Mucosa of descending colon (tissue), 3 donors: ENCODE results near the gene MAP6D1. TPM values are rescaled to one million over a fixed set of nuclear protein-coding genes. Genes with fewer than 3 reads are reported as not detected.

Experiments
- ATAC-seq: fragments of 200-7000 bp; cut with Tn5 transposase; one replicate; pipeline ENCODE4 v1.9.1; 2020; ENCODE audit warnings: mild to moderate bottlenecking, moderate library complexity
- DNase-seq, 3 donors: peaks; one replicate each; pipeline ENCODE4 v3.0.0-alpha.2; 2020
- H3K36me3 ChIP-seq: fragments of 200-600 bp; one replicate; pipeline ENCODE4 v1.8.0; 2021; ENCODE audit warnings: low read depth, mild to moderate bottlenecking
- H3K4me1 ChIP-seq: fragments of 200-600 bp; one replicate; pipeline ENCODE4 v1.8.0; 2021; ENCODE audit warnings: low read depth, mild to moderate bottlenecking
- H3K4me3 ChIP-seq: fragments of 200-600 bp; one replicate; pipeline ENCODE4 v1.8.0; 2021; ENCODE audit warnings: mild to moderate bottlenecking
- H3K9me3 ChIP-seq: fragments of 200-600 bp; one replicate; pipeline ENCODE4 v1.8.0; 2021; ENCODE audit warnings: mild to moderate bottlenecking
- intact Hi-C, 2 donors: fragments of 100-400 bp; cut with DNase I in 1 of 2; cut with micrococcal nuclease in 1 of 2; formaldehyde crosslinking; loops; one replicate each; pipeline versions ENCODE4 v1.11.0 to v1.11.1; 2022; cut with DNase I, micrococcal nuclease
- total RNA-seq, 3 donors: library from RNA; stranded (reverse); fragmentation: NEBNext Ultra II Directional in 2 of 3; extraction: Animal tissue kit (Norgen Biotek cat#: 25700) in 2 of 3; gene quantifications; one replicate each; pipeline versions ENCODE4 v1.2.1 to v1.2.4, GENCODE V29; 2021 to 2023
- TF ChIP-seq, protein P1 (sequence below): fragments of 200-600 bp; IDR thresholded peaks from one replicate; pipeline ENCODE4 v1.8.0; 2022; ENCODE audit warnings: antibody characterized with exemption, mild to moderate bottlenecking
- donor health status: DM: no; HTN: no; CAD: no; lungs with moderate emphysema.
- donor health status: DM: no; HTN: no; CAD: no.
- donor health status: DM: no; HTN: yes; CAD: no.

Gene MAP6D1
- total RNA-seq, 3 donors from 2014 or later: 0.55 to 3.1 (median 1.2) TPM

DNA sequence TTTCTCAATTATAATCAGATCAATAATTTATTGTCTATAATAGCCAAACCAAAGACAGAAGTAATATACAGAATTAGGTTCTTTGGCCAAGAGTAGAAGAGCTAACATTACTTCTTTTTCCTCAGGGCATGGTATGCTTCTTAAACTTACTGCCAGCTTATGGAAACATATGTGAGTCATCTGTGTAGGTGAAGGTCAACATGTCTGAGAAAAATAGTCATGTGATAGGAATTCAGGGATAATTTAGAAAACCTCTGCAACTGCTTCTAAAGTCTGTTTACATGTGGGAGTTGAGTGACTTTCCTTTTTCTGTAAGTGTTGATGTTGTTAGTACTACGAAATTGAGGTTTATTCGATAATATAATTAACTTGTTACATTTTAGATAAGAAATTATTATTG, 19.2 kb upstream of the MAP6D1 start:
- H3K4me1 ChIP-seq: no peaks in the 10 kb centered on the region
- H3K4me3 ChIP-seq: no peak overlapping the region
- no peak for DNase-seq
- H3K36me3 ChIP-seq: peaks cover 9% of the 10 kb centered on the region
- ATAC-seq: no peak
- intact Hi-C loops: no loop called here
- no peaks in the 10 kb centered on the region for H3K9me3 ChIP-seq
- TF ChIP-seq, protein P1, sequence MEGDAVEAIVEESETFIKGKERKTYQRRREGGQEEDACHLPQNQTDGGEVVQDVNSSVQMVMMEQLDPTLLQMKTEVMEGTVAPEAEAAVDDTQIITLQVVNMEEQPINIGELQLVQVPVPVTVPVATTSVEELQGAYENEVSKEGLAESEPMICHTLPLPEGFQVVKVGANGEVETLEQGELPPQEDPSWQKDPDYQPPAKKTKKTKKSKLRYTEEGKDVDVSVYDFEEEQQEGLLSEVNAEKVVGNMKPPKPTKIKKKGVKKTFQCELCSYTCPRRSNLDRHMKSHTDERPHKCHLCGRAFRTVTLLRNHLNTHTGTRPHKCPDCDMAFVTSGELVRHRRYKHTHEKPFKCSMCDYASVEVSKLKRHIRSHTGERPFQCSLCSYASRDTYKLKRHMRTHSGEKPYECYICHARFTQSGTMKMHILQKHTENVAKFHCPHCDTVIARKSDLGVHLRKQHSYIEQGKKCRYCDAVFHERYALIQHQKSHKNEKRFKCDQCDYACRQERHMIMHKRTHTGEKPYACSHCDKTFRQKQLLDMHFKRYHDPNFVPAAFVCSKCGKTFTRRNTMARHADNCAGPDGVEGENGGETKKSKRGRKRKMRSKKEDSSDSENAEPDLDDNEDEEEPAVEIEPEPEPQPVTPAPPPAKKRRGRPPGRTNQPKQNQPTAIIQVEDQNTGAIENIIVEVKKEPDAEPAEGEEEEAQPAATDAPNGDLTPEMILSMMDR: no peak

DNA sequence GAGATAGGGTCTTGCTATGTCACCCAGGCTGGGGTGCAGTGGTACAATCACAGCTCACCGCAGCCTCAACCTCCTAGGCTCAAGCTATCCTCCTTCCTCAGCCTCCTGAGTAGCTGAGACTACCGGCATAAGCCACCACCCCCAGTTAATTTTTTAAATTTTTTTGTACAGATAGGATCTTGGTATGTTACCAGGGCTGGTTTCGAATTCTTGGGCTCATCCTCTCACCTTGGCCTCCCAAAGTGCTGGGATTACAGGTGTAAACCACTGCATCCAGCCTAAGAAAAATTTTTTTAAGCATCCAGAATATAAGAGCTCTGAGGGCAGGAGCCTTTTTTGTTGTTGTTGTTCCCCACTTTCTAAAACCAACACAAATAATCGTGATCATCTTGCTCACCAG, 14.4 kb upstream of the MAP6D1 start:
- peaks cover 9% of the 10 kb centered on the region for H3K36me3 ChIP-seq
- ATAC-seq: no peak

DNA sequence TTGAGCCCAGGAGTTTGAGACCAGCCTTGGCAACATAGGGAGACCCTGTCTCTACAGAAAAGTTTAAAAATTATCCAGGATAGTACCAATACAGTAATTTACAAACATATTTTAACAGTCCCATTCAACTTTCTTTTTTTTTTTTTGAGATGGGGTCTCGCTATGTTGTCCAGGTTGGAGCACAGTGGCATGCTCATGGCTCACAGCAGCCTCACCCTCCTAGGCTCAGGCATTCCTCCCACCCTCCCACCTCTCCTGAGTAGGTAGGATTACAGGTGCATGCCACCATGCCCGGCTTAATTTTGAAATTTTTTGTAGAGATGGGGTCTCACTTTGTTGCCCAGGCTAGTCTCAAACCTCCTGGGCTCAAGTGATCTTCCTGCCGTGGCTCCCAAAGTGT, 12.5 kb upstream of the MAP6D1 start:
- DNase-seq (no peak), ATAC-seq (no peak)
- no peak overlapping the region for H3K4me3 ChIP-seq
- intact Hi-C loops: no loop called here
- H3K4me1 ChIP-seq: no peaks in the 10 kb centered on the region
- TF ChIP-seq, protein P1: no peak
- no peaks in the 10 kb centered on the region for H3K36me3 ChIP-seq
- no peaks in the 10 kb centered on the region for H3K9me3 ChIP-seq

More for the DNA sequence above, 14.4 kb upstream of the MAP6D1 start:
- H3K4me3 ChIP-seq: no peak overlapping the region
- TF ChIP-seq, protein P1: no peak
- no peaks in the 10 kb centered on the region for H3K4me1 ChIP-seq
- intact Hi-C loops: no loop called here
- H3K9me3 ChIP-seq: no peaks in the 10 kb centered on the region
- no peak for DNase-seq

DNA sequence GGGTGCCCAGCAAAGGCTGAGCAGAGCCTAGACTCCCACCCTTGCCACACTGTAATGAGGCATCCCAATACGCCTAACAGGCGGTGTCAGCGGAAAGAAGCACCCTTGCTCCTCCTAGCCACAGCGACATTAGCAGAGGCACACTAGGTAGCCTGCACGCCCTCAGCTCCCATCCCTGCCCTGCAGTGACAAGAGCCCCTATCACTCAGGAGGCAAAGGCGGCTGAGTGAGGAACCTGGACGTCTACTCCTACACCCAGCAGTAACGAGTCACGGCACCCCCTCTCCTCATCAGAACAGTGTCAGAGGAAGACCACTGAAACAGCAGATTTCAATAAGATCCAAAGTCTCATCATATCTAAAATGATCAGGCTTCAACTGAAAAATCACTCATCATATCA, 12.0 kb upstream of the MAP6D1 start:
- DNase-seq (no peak), ATAC-seq (no peak)
- H3K4me1 ChIP-seq: no peaks in the 10 kb centered on the region
- TF ChIP-seq, protein P1: no peak
- intact Hi-C loops: no loop called here
- no peak overlapping the region for H3K4me3 ChIP-seq
- no peaks in the 10 kb centered on the region for H3K36me3 ChIP-seq
- no peaks in the 10 kb centered on the region for H3K9me3 ChIP-seq

DNA sequence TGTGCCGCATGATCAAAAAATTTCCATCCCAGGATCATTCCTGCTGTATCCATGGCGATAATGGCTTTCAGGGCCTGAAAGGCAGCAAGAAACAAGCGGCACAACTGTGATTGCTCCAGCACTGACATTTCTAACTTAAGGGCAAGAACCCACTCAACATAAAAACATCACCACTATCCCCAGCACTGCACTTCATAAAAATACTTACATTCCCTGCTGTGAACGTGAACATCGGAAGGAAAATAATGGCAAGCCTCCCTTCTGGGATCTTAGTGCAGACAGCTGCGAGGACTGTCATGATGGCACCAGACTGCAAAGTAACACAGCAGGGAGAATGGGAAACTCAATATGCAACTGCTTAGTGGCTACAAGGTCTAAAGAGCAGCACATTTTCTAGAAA, 8.1 kb upstream of the MAP6D1 start:
- no peak for ATAC-seq
- TF ChIP-seq, protein P1: no peak
- intact Hi-C loops: no loop called here
- Histone ChIP-seq H3K4me3 (no peak overlapping the region), H3K9me3 (no peaks in the 10 kb centered on the region), H3K36me3 (no peaks in the 10 kb centered on the region), H3K4me1 (no peaks in the 10 kb centered on the region)
- DNase-seq: no peak

DNA sequence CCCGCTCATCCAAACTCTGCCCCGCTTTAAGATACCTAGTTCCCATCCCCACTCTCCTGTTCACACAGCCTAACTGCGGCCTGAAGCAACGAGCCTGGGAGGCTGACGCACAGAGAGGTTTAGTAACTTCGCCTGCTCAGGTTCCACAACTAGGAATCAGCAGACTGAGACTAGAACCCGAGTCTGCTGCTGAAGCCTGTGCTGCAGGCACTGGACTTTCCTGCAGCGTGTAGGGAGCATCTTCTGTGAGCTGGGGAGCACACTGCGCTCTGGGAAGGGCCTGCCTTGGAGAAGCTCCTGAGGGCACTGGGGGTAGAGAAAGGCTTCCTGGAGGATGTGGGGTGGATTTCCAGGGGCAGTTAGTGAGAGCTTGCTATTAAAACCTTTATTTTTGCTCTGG, 4.8 kb upstream of the MAP6D1 start:
- TF ChIP-seq, protein P1: no peak
- ATAC-seq (no peak), DNase-seq (no peak)
- Histone ChIP-seq H3K4me3 (no peak overlapping the region), H3K36me3 (no peaks in the 10 kb centered on the region), H3K9me3 (no peaks in the 10 kb centered on the region), H3K4me1 (peaks cover 3% of the 10 kb centered on the region)
- intact Hi-C loops: no loop called here
